GM12872 (cell line): ENCODE data around the gene TTC23.

Experiments used
- CTCF ChIP-seq: IDR thresholded peaks from 3 replicates; pipeline ENCODE4 v1.5.1; 2011; ENCODE audit warnings: low read depth, mild to moderate bottlenecking, low read length, moderate library complexity; ENCODE audit not compliant: insufficient read depth

Gene TTC23

GRCh38 chr15:99167640-99168039 lies 81.7 kb downstream of the TTC23 start:
- no peak for TF ChIP-seq CTCF

- no peak for TF ChIP-seq CTCF
Measured at GRCh38 chr15:99167201-99167600, 82.2 kb downstream of the TTC23 start.

GRCh38 chr15:99165956-99166689 lies 83.3 kb downstream of the TTC23 start:
- TF ChIP-seq CTCF: no peak

GRCh38 chr15:99165020-99165790 lies 84.2 kb downstream of the TTC23 start:
- no peak for TF ChIP-seq CTCF

- TF ChIP-seq CTCF: no peak
Measured at GRCh38 chr15:99164119-99164518, 85.3 kb downstream of the TTC23 start.

GRCh38 chr15:99163271-99164062 lies 85.9 kb downstream of the TTC23 start:
- TF ChIP-seq CTCF: no peak
